ENCODE results near the gene RBCK1.

DNA sequence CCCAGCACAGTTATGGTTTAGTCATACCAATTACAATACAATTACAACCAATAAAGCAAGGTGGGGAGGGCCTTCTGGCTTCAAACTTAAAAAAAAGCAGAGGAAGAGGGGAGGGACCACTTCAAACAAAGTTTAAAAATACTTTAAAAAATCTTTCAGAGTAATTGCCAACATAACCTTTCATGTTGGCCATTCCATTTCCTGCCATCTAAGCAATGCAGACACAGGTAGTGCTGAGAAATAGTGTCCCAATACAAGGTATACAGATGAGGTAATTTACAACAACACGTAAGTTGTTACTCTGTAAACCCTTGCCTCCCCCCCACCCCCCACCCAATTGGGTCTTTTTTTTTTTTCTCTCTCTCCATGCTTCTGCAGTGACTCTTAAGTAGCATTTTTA lies 73.1 kb downstream of the RBCK1 start:
- TF ChIP-seq, protein P1, sequence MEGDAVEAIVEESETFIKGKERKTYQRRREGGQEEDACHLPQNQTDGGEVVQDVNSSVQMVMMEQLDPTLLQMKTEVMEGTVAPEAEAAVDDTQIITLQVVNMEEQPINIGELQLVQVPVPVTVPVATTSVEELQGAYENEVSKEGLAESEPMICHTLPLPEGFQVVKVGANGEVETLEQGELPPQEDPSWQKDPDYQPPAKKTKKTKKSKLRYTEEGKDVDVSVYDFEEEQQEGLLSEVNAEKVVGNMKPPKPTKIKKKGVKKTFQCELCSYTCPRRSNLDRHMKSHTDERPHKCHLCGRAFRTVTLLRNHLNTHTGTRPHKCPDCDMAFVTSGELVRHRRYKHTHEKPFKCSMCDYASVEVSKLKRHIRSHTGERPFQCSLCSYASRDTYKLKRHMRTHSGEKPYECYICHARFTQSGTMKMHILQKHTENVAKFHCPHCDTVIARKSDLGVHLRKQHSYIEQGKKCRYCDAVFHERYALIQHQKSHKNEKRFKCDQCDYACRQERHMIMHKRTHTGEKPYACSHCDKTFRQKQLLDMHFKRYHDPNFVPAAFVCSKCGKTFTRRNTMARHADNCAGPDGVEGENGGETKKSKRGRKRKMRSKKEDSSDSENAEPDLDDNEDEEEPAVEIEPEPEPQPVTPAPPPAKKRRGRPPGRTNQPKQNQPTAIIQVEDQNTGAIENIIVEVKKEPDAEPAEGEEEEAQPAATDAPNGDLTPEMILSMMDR (IDR thresholded peaks at IDR 0.05) = no peak
- no peak for TF ChIP-seq POLR2A (IDR thresholded peaks at IDR 0.05)
